HG02623 (cell line): ENCODE data around the gene LIN28B.
"Not testable (repeated sequence)": the region's sequence is repeated elsewhere in the genome, so short reads cannot be mapped to it uniquely, and the experiment has no call there.

Experiments used
- ATAC-seq: cut with Tn5 transposase; IDR thresholded peaks from one replicate; pipeline ENCODE4 v1.9.1; 2021; ENCODE audit warnings: moderate library complexity; ENCODE audit not compliant: unreplicated experiment

LIN28B gene

GRCh38 chr6:105005451-105005850, 48.5 kb downstream of the LIN28B start:
- no peak for ATAC-seq

- ATAC-seq = not testable (repeated sequence)
These were observed 56.6 kb downstream of the LIN28B start for GRCh38 chr6:105013459-105013858.

- no peak for ATAC-seq
These were observed 57.5 kb downstream of the LIN28B start for GRCh38 chr6:105014448-105014847.

- no peak for ATAC-seq
These were observed 58.0 kb downstream of the LIN28B start for GRCh38 chr6:105014954-105015353.

GRCh38 chr6:105015482-105015881, 58.6 kb downstream of the LIN28B start:
- ATAC-seq = no peak

GRCh38 chr6:105019285-105019684, 62.4 kb downstream of the LIN28B start:
- no peak for ATAC-seq

GRCh38 chr6:105021399-105021798, 64.5 kb downstream of the LIN28B start:
- no peak for ATAC-seq

GRCh38 chr6:105022416-105022815, 65.5 kb downstream of the LIN28B start:
- no peak for ATAC-seq

- ATAC-seq = no peak
These were observed 67.9 kb downstream of the LIN28B start for GRCh38 chr6:105024803-105025202.

GRCh38 chr6:105028898-105029297, 72.0 kb downstream of the LIN28B start:
- no peak for ATAC-seq

GRCh38 chr6:105029581-105029980, 72.7 kb downstream of the LIN28B start:
- no peak for ATAC-seq

GRCh38 chr6:105034470-105034869, 77.6 kb downstream of the LIN28B start:
- no peak for ATAC-seq

GRCh38 chr6:105035299-105035698, 78.4 kb downstream of the LIN28B start:
- ATAC-seq = no peak

- ATAC-seq = no peak
These were observed 79.4 kb downstream of the LIN28B start for GRCh38 chr6:105036351-105036750.

- no peak for ATAC-seq
These were observed 81.4 kb downstream of the LIN28B start for GRCh38 chr6:105038259-105038658.

- no peak for ATAC-seq
These were observed 85.0 kb downstream of the LIN28B start for GRCh38 chr6:105041880-105042279.

GRCh38 chr6:105042648-105043047, 85.7 kb downstream of the LIN28B start:
- no peak for ATAC-seq

- no peak for ATAC-seq
These were observed 87.1 kb downstream of the LIN28B start for GRCh38 chr6:105043979-105044378.

- ATAC-seq = no peak
These were observed 88.6 kb downstream of the LIN28B start for GRCh38 chr6:105045526-105045925.

- ATAC-seq = no peak
These were observed 95.1 kb downstream of the LIN28B start for GRCh38 chr6:105051941-105052471.

GRCh38 chr6:105056646-105057045, 99.7 kb downstream of the LIN28B start:
- ATAC-seq = no peak

- ATAC-seq = no peak
These were observed 100.3 kb downstream of the LIN28B start for GRCh38 chr6:105057160-105057559.

- no peak for ATAC-seq
These were observed 101.4 kb downstream of the LIN28B start for GRCh38 chr6:105058316-105058715.
